Fibroblast of the aortic adventitia (primary cell): ENCODE measurements around the gene KCNQ4. TPM values are rescaled to one million over a fixed set of nuclear protein-coding genes. Genes with fewer than 3 reads are reported as not detected.

ENCODE experiments used
- DNase-seq: peaks from one replicate; pipeline ENCODE4 v3.0.0-alpha.2; 2010; ENCODE audit warnings: low read depth
- H3K4me3 ChIP-seq: 2 replicates; pipeline ENCODE4 v1.5.1; 2011; ENCODE audit warnings: low read depth, mild to moderate bottlenecking, control low read depth, low read length, moderate library complexity
- CTCF ChIP-seq: IDR thresholded peaks from 2 replicates; pipeline ENCODE4 v1.5.1; 2011; ENCODE audit warnings: mild to moderate bottlenecking, low read length, control low read depth, inconsistent platforms; ENCODE audit not compliant: insufficient read depth
- total RNA-seq: library from RNA; depleted of rRNA; stranded (reverse); fragments of >200 nt; gene quantifications from 2 replicates; pipeline ENCODE4 v1.2.3, GENCODE V29; 2012; ENCODE audit warnings: low replicate concordance

KCNQ4 gene
- total RNA-seq, 1 donor = not detected

- H3K4me3 ChIP-seq = peak overlapping the region; percentile 56
- no peak for TF ChIP-seq CTCF
- peak; percentile 48 for DNase-seq
These were observed 18.6 kb downstream of the KCNQ4 start for GRCh38 chr1:40802078-40802741.

GRCh38 chr1:40802742-40803113 is 19.1 kb downstream of the KCNQ4 start:
- H3K4me3 ChIP-seq = no peak overlapping the region
- no peak for TF ChIP-seq CTCF
- DNase-seq = no peak

- no peak for TF ChIP-seq CTCF
- DNase-seq = no peak
- no peak overlapping the region for H3K4me3 ChIP-seq
These were observed 19.9 kb downstream of the KCNQ4 start for GRCh38 chr1:40803447-40803846.

GRCh38 chr1:40803902-40804301 is 20.3 kb downstream of the KCNQ4 start:
- no peak for TF ChIP-seq CTCF
- DNase-seq = no peak
- no peak overlapping the region for H3K4me3 ChIP-seq

GRCh38 chr1:40806240-40806639 is 22.7 kb downstream of the KCNQ4 start:
- DNase-seq = no peak
- TF ChIP-seq CTCF = no peak
- no peak overlapping the region for H3K4me3 ChIP-seq

GRCh38 chr1:40806731-40807695 is 23.4 kb downstream of the KCNQ4 start:
- DNase-seq = peak; percentile 44
- TF ChIP-seq CTCF = no peak
- H3K4me3 ChIP-seq = no peak overlapping the region
